IPS-18c (cell line): ENCODE results near the gene EEF1B2.
"Not testable (repeated sequence)": the region's sequence is repeated elsewhere in the genome, so short reads cannot be mapped to it uniquely, and the experiment has no call there.

ENCODE experiments used
- H3K4me3 ChIP-seq: 2 replicates; pipeline ENCODE4 v1.7.0; 2013; ENCODE audit warnings: low read depth, mild to moderate bottlenecking, low read length, moderate library complexity; ENCODE audit not compliant: insufficient read depth
- H3K9me3 ChIP-seq: one replicate; pipeline ENCODE4 v1.6.1; 2013; ENCODE audit warnings: mild to moderate bottlenecking, low read length, moderate library complexity; ENCODE audit not compliant: control insufficient read depth, insufficient read depth

The EEF1B2 gene

GRCh38 chr2:206160125-206160806 lies 571 bp downstream of the EEF1B2 start:
- Histone ChIP-seq H3K9me3 (no peaks in the 10 kb centered on the region), H3K4me3 (peak overlapping the region; percentile 92)

GRCh38 chr2:206160807-206161179 lies 1.1 kb downstream of the EEF1B2 start:
- peak overlapping the region; percentile 92; the same call in 1 of the 2 replicates for H3K4me3 ChIP-seq

GRCh38 chr2:206162401-206162800 lies 2.7 kb downstream of the EEF1B2 start:
- H3K4me3 ChIP-seq, H3K9me3 ChIP-seq: not testable (repeated sequence)

More at GRCh38 chr2:206160807-206161179, 1.1 kb downstream of the EEF1B2 start:
- no peaks in the 10 kb centered on the region for H3K9me3 ChIP-seq

GRCh38 chr2:206163251-206163880 lies 3.7 kb downstream of the EEF1B2 start:
- Histone ChIP-seq H3K9me3 (no peaks in the 10 kb centered on the region), H3K4me3 (no peak overlapping the region)

- H3K4me3 ChIP-seq, result no peak overlapping the region
- peaks cover 2% of the 10 kb centered on the region for H3K9me3 ChIP-seq
These were observed 4.7 kb downstream of the EEF1B2 start for GRCh38 chr2:206164261-206164862.

- not testable (repeated sequence) for H3K9me3 ChIP-seq
These were observed 8.5 kb downstream of the EEF1B2 start for GRCh38 chr2:206168230-206168629.

GRCh38 chr2:206171624-206172397 lies 12.1 kb downstream of the EEF1B2 start:
- not testable (repeated sequence) for H3K4me3 ChIP-seq, H3K9me3 ChIP-seq

More at GRCh38 chr2:206168230-206168629, 8.5 kb downstream of the EEF1B2 start:
- not testable (repeated sequence) for H3K4me3 ChIP-seq

- H3K4me3 ChIP-seq, result no peak overlapping the region; the same call in 1 of the 2 replicates
- peaks cover 8% of the 10 kb centered on the region for H3K9me3 ChIP-seq
These were observed 13.5 kb downstream of the EEF1B2 start for GRCh38 chr2:206173147-206173546.

- Histone ChIP-seq H3K4me3 (no peak overlapping the region), H3K9me3 (peaks cover 6% of the 10 kb centered on the region)
These were observed 16.4 kb downstream of the EEF1B2 start for GRCh38 chr2:206176121-206176520.

- H3K9me3 ChIP-seq, result peaks cover 6% of the 10 kb centered on the region
- no peak overlapping the region for H3K4me3 ChIP-seq
These were observed 17.2 kb downstream of the EEF1B2 start for GRCh38 chr2:206176901-206177300.

GRCh38 chr2:206181526-206181925 lies 21.8 kb downstream of the EEF1B2 start:
- not testable (repeated sequence) for H3K9me3 ChIP-seq, H3K4me3 ChIP-seq

- Histone ChIP-seq H3K9me3 (peaks cover 2% of the 10 kb centered on the region), H3K4me3 (no peak overlapping the region)
These were observed 30.0 kb downstream of the EEF1B2 start for GRCh38 chr2:206189691-206190090.

- no peak overlapping the region for H3K4me3 ChIP-seq
- H3K9me3 ChIP-seq, result peaks cover 2% of the 10 kb centered on the region
These were observed 30.4 kb downstream of the EEF1B2 start for GRCh38 chr2:206190111-206190510.

- H3K9me3 ChIP-seq, result peaks cover 2% of the 10 kb centered on the region
- no peak overlapping the region for H3K4me3 ChIP-seq
These were observed 31.0 kb downstream of the EEF1B2 start for GRCh38 chr2:206190689-206191088.

- no peaks in the 10 kb centered on the region for H3K9me3 ChIP-seq
- H3K4me3 ChIP-seq, result no peak overlapping the region
These were observed 32.5 kb downstream of the EEF1B2 start for GRCh38 chr2:206192157-206192556.

- Histone ChIP-seq H3K4me3 (no peak overlapping the region), H3K9me3 (no peaks in the 10 kb centered on the region)
These were observed 34.1 kb downstream of the EEF1B2 start for GRCh38 chr2:206193671-206194357.

GRCh38 chr2:206198677-206199076 lies 39.0 kb downstream of the EEF1B2 start:
- Histone ChIP-seq H3K4me3 (no peak overlapping the region), H3K9me3 (no peaks in the 10 kb centered on the region)
